LNCaP clone FGC (cell line): ENCODE results near the gene NPIPA5.
"Not testable (repeated sequence)": the region's sequence is repeated elsewhere in the genome, so short reads cannot be mapped to it uniquely, and the experiment has no call there.

Source experiments
- DNase-seq: peaks from one replicate; pipeline ENCODE4 v3.0.0-alpha.2; 2011; ENCODE audit warnings: low read depth
- H3K4me3 ChIP-seq: 2 replicates; pipeline ENCODE4 v1.5.1; 2011; ENCODE audit warnings: mild to moderate bottlenecking, low read depth, low read length, control low read depth
- CTCF ChIP-seq: IDR thresholded peaks from 2 replicates; pipeline ENCODE4 v1.5.1; 2012; ENCODE audit warnings: mild to moderate bottlenecking; ENCODE audit not compliant: control insufficient read depth, insufficient read depth; ENCODE audit errors: extremely low read depth

NPIPA5 gene

DNA sequence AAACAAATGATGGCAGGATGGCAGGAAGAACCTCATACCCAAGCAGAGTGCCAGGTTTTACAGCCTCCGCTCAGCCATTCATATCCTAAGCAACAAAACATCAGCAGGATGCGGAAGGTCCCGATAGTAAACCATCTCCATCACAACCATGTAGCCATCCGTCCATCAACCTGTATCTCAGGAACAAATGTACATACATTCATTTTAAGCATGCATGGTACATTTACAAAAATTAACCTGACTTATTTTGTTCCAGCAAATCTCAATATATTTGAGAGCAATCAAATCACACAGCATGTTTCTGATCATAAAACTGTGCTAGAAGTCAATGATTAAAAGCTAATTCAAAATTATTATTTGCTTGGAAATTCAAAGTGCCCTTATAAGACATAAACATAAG lies at the start of gene NPIPA5:
Gene NPIPA5, minus strand, starts transcription at position 101 of the 400 bp plus-strand sequence. Its CDS starts 0 bp downstream, at position 101.
- H3K4me3 ChIP-seq, DNase-seq: not testable (repeated sequence)

- no peak overlapping the region for H3K4me3 ChIP-seq
- DNase-seq = peak; percentile 23
- peak; percentile 68 for TF ChIP-seq CTCF
These were observed 49.6 kb upstream of the NPIPA5 start for GRCh38 chr16:15427648-15428239.

DNA sequence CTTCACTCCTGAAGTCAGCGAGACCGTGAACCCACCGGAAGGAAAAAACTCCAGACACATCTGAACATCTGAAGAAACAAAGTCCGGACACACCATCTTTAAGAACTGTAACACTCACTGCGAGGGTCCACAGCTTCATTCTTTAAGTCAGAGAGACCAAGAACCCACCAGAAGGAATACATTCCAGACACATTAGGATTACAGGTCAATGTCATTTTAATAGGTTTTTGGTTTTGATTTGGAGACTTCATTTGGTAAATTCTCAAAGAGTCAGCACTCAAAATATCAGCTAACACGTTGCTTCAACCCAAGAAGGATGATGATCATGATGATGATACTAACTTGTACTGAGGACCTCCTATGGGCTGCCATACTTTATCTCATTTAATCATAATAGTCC lies 48.7 kb upstream of the NPIPA5 start:
- no peak for DNase-seq
- no peak for TF ChIP-seq CTCF
- no peak overlapping the region for H3K4me3 ChIP-seq

GRCh38 chr16:15425861-15426260 lies 47.8 kb upstream of the NPIPA5 start:
- no peak for TF ChIP-seq CTCF
- no peak overlapping the region for H3K4me3 ChIP-seq
- DNase-seq = no peak

GRCh38 chr16:15422222-15422621 lies 44.1 kb upstream of the NPIPA5 start:
- no peak for DNase-seq
- no peak for TF ChIP-seq CTCF

GRCh38 chr16:15421696-15422095 lies 43.6 kb upstream of the NPIPA5 start:
- not testable (repeated sequence) for DNase-seq, H3K4me3 ChIP-seq

More at GRCh38 chr16:15422222-15422621, 44.1 kb upstream of the NPIPA5 start:
- H3K4me3 ChIP-seq = no peak overlapping the region

DNA sequence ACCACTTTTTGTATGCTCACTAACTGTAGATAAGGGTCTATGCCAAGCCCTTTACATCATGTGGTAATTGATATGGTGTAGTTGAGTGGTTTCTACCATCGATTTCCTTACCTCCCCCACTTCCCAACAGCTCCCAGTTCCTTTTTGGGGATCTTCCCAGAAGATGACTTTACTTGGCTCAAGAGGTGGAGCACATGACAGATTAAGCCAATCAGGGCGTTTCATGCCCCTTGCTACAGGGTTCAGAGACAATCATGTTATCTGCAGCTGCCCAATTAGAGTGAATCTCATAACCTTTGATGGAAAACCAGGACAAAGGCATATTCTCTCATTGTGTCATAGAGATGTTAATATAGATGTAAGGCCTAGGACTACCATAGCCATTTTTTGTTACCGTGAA lies 40.1 kb upstream of the NPIPA5 start:
- no peak for TF ChIP-seq CTCF
- DNase-seq = no peak
- H3K4me3 ChIP-seq = no peak overlapping the region

DNA sequence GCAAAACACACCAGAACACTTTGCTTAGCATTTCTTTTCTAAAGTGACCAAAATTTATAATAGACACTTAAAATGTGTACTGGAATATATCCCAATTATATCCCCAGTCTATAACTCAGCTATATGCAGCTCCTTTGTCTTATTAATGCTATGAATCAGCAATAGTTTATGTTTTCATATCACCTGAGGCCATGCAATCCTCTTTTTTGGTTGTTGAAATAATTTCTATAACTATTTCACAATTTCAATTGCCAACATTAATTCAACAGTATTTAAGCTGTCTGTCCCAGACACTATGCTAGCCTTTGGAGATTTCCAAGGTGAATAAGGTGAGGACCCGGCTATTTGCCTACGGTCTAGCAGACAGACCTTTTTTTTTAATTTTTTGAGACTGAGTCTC lies 39.1 kb upstream of the NPIPA5 start:
- DNase-seq = no peak
- H3K4me3 ChIP-seq = no peak overlapping the region
- no peak for TF ChIP-seq CTCF
